ENCODE results near the gene DYNLRB1.

DYNLRB1 gene

GRCh38 chr20:34524426-34524825 lies 8.2 kb downstream of the DYNLRB1 start:
- H3K9me3 ChIP-seq (ENCODE audit: control insufficient read depth, insufficient read depth, low read length): no peaks in the 10 kb centered on the region
- no peak for DNase-seq (ENCODE audit: low read depth, low spot score)
- H3K27ac ChIP-seq (ENCODE audit: low read length): no peak overlapping the region
- no peaks in the 10 kb centered on the region for H3K4me1 ChIP-seq (ENCODE audit: control insufficient read depth, insufficient read depth, low read length)
- H3K36me3 ChIP-seq (ENCODE audit: control insufficient read depth, insufficient read depth, low read length): peaks cover 6% of the 10 kb centered on the region; the same call in 1 of the 2 replicates
- no peak overlapping the region for H3K4me3 ChIP-seq (ENCODE audit: low read length)
- H3K27me3 ChIP-seq (ENCODE audit: control insufficient read depth, insufficient read depth, low read length): no peaks in the 10 kb centered on the region
- no CpG with 5 or more reads among the region's 11 CpGs for WGBS (ENCODE audit: insufficient coverage, insufficient read length)

- H3K4me1 ChIP-seq (ENCODE audit: control insufficient read depth, insufficient read depth, low read length): no peaks in the 10 kb centered on the region
- no peak for DNase-seq (ENCODE audit: low read depth, low spot score)
- WGBS (ENCODE audit: insufficient coverage, insufficient read length): no CpG with 5 or more reads among the region's 7 CpGs
- H3K27ac ChIP-seq (ENCODE audit: low read length): no peak overlapping the region
- H3K36me3 ChIP-seq (ENCODE audit: control insufficient read depth, insufficient read depth, low read length): peaks cover 6% of the 10 kb centered on the region; the same call in 1 of the 2 replicates
- no peaks in the 10 kb centered on the region for H3K27me3 ChIP-seq (ENCODE audit: control insufficient read depth, insufficient read depth, low read length)
- H3K4me3 ChIP-seq (ENCODE audit: low read length): no peak overlapping the region
- no peaks in the 10 kb centered on the region for H3K9me3 ChIP-seq (ENCODE audit: control insufficient read depth, insufficient read depth, low read length)
Observed at GRCh38 chr20:34525342-34525708, 9.1 kb downstream of the DYNLRB1 start.

GRCh38 chr20:34525709-34526416 lies 9.6 kb downstream of the DYNLRB1 start:
- no peaks in the 10 kb centered on the region for H3K27me3 ChIP-seq (ENCODE audit: control insufficient read depth, insufficient read depth, low read length)
- WGBS (ENCODE audit: insufficient coverage, insufficient read length): no CpG with 5 or more reads among the region's 14 CpGs
- no peak overlapping the region for H3K27ac ChIP-seq (ENCODE audit: low read length)
- H3K9me3 ChIP-seq (ENCODE audit: control insufficient read depth, insufficient read depth, low read length): no peaks in the 10 kb centered on the region
- no peaks in the 10 kb centered on the region for H3K4me1 ChIP-seq (ENCODE audit: control insufficient read depth, insufficient read depth, low read length)
- no peak for DNase-seq (ENCODE audit: low read depth, low spot score)
- H3K4me3 ChIP-seq (ENCODE audit: low read length): no peak overlapping the region
- H3K36me3 ChIP-seq (ENCODE audit: control insufficient read depth, insufficient read depth, low read length): peaks cover 6% of the 10 kb centered on the region; the same call in 1 of the 2 replicates

GRCh38 chr20:34526466-34526865 lies 10.2 kb downstream of the DYNLRB1 start:
- WGBS (ENCODE audit: insufficient coverage, insufficient read length): no CpG with 5 or more reads among the region's 5 CpGs
- no peak overlapping the region for H3K4me3 ChIP-seq (ENCODE audit: low read length)
- H3K36me3 ChIP-seq (ENCODE audit: control insufficient read depth, insufficient read depth, low read length): peaks cover 6% of the 10 kb centered on the region; the same call in 1 of the 2 replicates
- no peaks in the 10 kb centered on the region for H3K9me3 ChIP-seq (ENCODE audit: control insufficient read depth, insufficient read depth, low read length)
- no peaks in the 10 kb centered on the region for H3K4me1 ChIP-seq (ENCODE audit: control insufficient read depth, insufficient read depth, low read length)
- no peak overlapping the region for H3K27ac ChIP-seq (ENCODE audit: low read length)
- no peaks in the 10 kb centered on the region for H3K27me3 ChIP-seq (ENCODE audit: control insufficient read depth, insufficient read depth, low read length)
- no peak for DNase-seq (ENCODE audit: low read depth, low spot score)

GRCh38 chr20:34527016-34527415 lies 10.8 kb downstream of the DYNLRB1 start:
- H3K36me3 ChIP-seq (ENCODE audit: control insufficient read depth, insufficient read depth, low read length): peaks cover 6% of the 10 kb centered on the region; the same call in 1 of the 2 replicates
- H3K27me3 ChIP-seq (ENCODE audit: control insufficient read depth, insufficient read depth, low read length): no peaks in the 10 kb centered on the region
- no peak for DNase-seq (ENCODE audit: low read depth, low spot score)
- no peak overlapping the region for H3K27ac ChIP-seq (ENCODE audit: low read length)
- H3K4me3 ChIP-seq (ENCODE audit: low read length): no peak overlapping the region
- no peaks in the 10 kb centered on the region for H3K4me1 ChIP-seq (ENCODE audit: control insufficient read depth, insufficient read depth, low read length)
- no CpG with 5 or more reads among the region's 10 CpGs for WGBS (ENCODE audit: insufficient coverage, insufficient read length)
- no peaks in the 10 kb centered on the region for H3K9me3 ChIP-seq (ENCODE audit: control insufficient read depth, insufficient read depth, low read length)

GRCh38 chr20:34528921-34529297 lies 12.7 kb downstream of the DYNLRB1 start:
- Histone ChIP-seq H3K27me3 (ENCODE audit: control insufficient read depth, insufficient read depth, low read length) (no peaks in the 10 kb centered on the region), H3K4me1 (ENCODE audit: control insufficient read depth, insufficient read depth, low read length) (no peaks in the 10 kb centered on the region), H3K27ac (ENCODE audit: low read length) (no peak overlapping the region), H3K36me3 (ENCODE audit: control insufficient read depth, insufficient read depth, low read length) (peaks cover 9% of the 10 kb centered on the region; the same call in 1 of the 2 replicates), H3K4me3 (ENCODE audit: low read length) (no peak overlapping the region), H3K9me3 (ENCODE audit: control insufficient read depth, insufficient read depth, low read length) (no peaks in the 10 kb centered on the region)
- WGBS (ENCODE audit: insufficient coverage, insufficient read length): no CpG with 5 or more reads among the region's 5 CpGs
- no peak for DNase-seq (ENCODE audit: low read depth, low spot score)

- WGBS (ENCODE audit: insufficient coverage, insufficient read length): no CpG with 5 or more reads among the region's 3 CpGs
- Histone ChIP-seq H3K4me3 (ENCODE audit: low read length) (no peak overlapping the region), H3K36me3 (ENCODE audit: control insufficient read depth, insufficient read depth, low read length) (peaks cover 14% of the 10 kb centered on the region; the same call in 1 of the 2 replicates)
Observed at GRCh38 chr20:34529742-34530141, 13.5 kb downstream of the DYNLRB1 start.

GRCh38 chr20:34530342-34530741 lies 14.1 kb downstream of the DYNLRB1 start:
- Histone ChIP-seq H3K4me3 (ENCODE audit: low read length) (no peak overlapping the region), H3K27ac (ENCODE audit: low read length) (no peak overlapping the region), H3K27me3 (ENCODE audit: control insufficient read depth, insufficient read depth, low read length) (no peaks in the 10 kb centered on the region), H3K4me1 (ENCODE audit: control insufficient read depth, insufficient read depth, low read length) (no peaks in the 10 kb centered on the region), H3K36me3 (ENCODE audit: control insufficient read depth, insufficient read depth, low read length) (peaks cover 18% of the 10 kb centered on the region; the same call in 1 of the 2 replicates), H3K9me3 (ENCODE audit: control insufficient read depth, insufficient read depth, low read length) (no peaks in the 10 kb centered on the region)
- no CpG with 5 or more reads among the region's 5 CpGs for WGBS (ENCODE audit: insufficient coverage, insufficient read length)
- no peak for DNase-seq (ENCODE audit: low read depth, low spot score)

More at GRCh38 chr20:34529742-34530141, 13.5 kb downstream of the DYNLRB1 start:
- H3K27ac ChIP-seq (ENCODE audit: low read length): no peak overlapping the region
- DNase-seq (ENCODE audit: low read depth, low spot score): no peak
- no peaks in the 10 kb centered on the region for H3K27me3 ChIP-seq (ENCODE audit: control insufficient read depth, insufficient read depth, low read length)
- H3K4me1 ChIP-seq (ENCODE audit: control insufficient read depth, insufficient read depth, low read length): no peaks in the 10 kb centered on the region
- no peaks in the 10 kb centered on the region for H3K9me3 ChIP-seq (ENCODE audit: control insufficient read depth, insufficient read depth, low read length)

GRCh38 chr20:34531608-34532265 lies 15.5 kb downstream of the DYNLRB1 start:
- WGBS (ENCODE audit: insufficient coverage, insufficient read length): no CpG with 5 or more reads among the region's 8 CpGs
- H3K36me3 ChIP-seq (ENCODE audit: control insufficient read depth, insufficient read depth, low read length): peaks cover 27% of the 10 kb centered on the region; the same call in 1 of the 2 replicates
- no peaks in the 10 kb centered on the region for H3K4me1 ChIP-seq (ENCODE audit: control insufficient read depth, insufficient read depth, low read length)
- no peak overlapping the region for H3K27ac ChIP-seq (ENCODE audit: low read length)
- no peaks in the 10 kb centered on the region for H3K9me3 ChIP-seq (ENCODE audit: control insufficient read depth, insufficient read depth, low read length)
- H3K4me3 ChIP-seq (ENCODE audit: low read length): no peak overlapping the region
- no peak for DNase-seq (ENCODE audit: low read depth, low spot score)
- H3K27me3 ChIP-seq (ENCODE audit: control insufficient read depth, insufficient read depth, low read length): no peaks in the 10 kb centered on the region

- DNase-seq (ENCODE audit: low read depth, low spot score): no peak
- Histone ChIP-seq H3K4me1 (ENCODE audit: control insufficient read depth, insufficient read depth, low read length) (no peaks in the 10 kb centered on the region), H3K36me3 (ENCODE audit: control insufficient read depth, insufficient read depth, low read length) (peaks cover 25% of the 10 kb centered on the region; the same call in 1 of the 2 replicates), H3K27ac (ENCODE audit: low read length) (no peak overlapping the region), H3K9me3 (ENCODE audit: control insufficient read depth, insufficient read depth, low read length) (no peaks in the 10 kb centered on the region), H3K4me3 (ENCODE audit: low read length) (no peak overlapping the region), H3K27me3 (ENCODE audit: control insufficient read depth, insufficient read depth, low read length) (no peaks in the 10 kb centered on the region)
- WGBS (ENCODE audit: insufficient coverage, insufficient read length): no CpG with 5 or more reads among the region's 8 CpGs
Observed at GRCh38 chr20:34532320-34532719, 16.1 kb downstream of the DYNLRB1 start.
